Activated CD4-positive, alpha-beta T cell treated with anti-CD3 and anti-CD28 coated beads for 24 hours (primary cell): Measurements from ENCODE around the gene ZNF219.
A peak's percentile ranks its signal among the peaks of the same experiment; 100 is the strongest.

Source experiments
- DNase-seq, 2 donors: peaks; one replicate each; pipeline ENCODE4 v3.0.0-alpha.2; 2020; ENCODE audit warnings: low read depth in 2 of 2

Gene ZNF219

DNA sequence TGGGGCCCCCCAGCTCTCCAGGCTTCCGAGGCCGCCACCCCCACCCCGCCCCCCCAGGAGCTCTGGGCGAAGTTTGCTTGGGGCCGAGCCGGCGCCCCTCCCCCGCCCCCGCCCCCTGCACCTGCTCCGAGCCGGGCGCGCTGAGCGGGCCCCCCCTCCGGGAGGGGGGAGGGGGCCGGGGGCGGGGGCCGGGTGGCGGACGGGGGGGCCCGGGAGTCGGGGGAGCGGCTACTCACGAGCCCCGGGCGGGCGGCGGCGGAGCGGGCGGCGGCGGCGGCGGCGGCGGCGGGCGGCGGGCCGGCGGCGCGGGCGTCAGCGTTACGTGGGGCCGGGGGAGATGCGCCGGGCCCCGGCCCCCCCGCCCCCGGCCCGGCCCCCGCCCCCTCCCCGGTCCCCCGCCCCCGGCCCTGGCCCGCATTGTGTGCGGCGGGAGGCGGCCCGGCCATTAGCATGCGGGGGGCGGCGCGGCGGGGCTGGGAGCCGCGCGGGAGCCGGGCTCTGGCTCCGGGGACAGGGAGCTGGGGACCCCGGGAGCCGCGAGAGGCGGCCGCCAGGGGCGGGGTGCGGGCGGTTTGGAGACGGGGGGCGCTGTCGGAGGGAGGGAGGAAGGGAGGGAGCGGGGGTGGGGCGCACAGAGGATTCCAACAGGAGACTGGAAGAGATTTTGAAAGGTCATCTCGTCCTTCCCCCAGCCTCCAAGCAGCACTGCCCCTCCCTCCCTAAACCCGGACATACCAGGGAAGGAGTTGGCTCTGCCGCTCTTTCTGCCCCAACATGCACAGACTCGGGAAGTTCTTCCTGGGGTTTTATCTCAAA is at the start of gene ZNF219:
TSS of gene ZNF219 (minus strand) at position 580 of the 816 bp plus-strand sequence. CDS start 5,064 bp downstream, outside the sequence.
- no peak for DNase-seq

DNA sequence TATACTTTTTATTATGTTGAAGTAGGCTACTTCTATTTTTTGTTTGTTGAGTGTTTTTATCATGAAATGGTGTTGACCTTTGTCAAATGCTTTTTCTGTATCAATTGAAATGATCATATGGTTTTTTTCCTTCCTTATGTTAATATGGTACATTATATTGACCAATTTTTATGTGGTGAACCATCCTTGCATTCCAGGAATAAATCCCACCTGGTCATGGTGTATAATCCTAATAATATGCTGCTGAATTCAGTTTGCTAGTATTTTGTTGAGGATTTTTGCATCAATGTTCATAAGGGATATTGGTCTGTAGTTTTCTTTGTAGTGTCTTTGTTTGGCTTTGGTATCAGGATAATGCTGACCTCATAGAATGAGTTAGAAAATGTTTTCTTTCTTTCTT is 47.0 kb upstream of the ZNF219 start:
- DNase-seq, result no peak

DNA sequence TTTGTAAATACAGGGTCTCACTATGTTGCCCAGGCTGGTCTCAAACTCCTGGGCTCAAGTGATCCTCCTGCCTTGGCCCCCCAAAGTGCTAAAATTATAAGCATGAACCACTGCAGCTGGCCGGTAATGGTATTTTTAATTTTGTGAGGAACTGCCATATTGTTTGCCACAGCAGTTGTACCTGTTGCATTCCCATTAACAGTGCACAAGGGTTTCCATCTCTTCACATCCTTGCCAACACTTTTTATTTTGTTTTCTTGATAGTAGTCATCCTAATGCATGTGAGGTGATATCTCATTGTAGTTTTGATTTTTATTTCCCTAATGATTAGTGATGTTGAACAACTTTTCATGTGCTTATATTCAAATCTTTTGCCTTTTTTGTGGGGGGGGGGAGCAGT is 43.9 kb upstream of the ZNF219 start:
- no peak for DNase-seq

DNA sequence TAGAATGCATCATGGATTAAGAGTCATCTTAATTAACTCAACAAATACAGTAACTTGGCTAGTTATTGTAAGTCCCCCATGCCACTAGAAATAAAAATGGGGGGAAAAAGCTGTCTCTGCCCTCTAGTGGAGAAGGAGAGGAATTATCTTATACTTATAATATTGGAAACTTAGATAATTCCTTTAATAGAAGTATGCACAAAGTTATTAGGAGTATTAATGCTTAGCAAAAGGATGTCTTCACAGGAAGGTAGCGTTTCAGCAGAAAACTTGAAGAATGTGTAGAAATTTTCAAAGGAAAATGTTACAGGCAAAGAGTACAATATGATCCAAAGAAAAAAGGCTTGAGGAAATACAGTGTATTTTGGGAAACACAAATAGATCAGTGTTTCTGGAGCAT is 37.6 kb upstream of the ZNF219 start:
- no peak for DNase-seq

DNA sequence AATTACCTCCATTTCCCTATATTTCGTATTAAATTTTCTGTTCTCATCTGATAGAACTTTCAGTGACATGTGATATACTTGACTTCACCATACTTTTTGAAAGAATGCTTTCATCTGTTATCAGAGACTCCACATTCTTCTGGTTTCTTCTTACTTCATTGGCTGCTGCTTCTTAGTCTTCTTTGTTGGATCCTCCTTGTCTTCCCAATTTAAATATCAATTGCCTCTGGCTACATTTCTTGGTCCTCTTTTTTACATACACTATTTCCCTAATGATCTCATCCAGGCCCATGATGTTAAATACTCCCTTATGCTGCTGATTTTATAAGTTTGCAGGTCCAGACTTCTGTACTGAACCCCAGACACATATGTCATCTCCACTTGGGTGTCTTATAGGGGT is 35.4 kb upstream of the ZNF219 start:
- DNase-seq, result no peak

DNA sequence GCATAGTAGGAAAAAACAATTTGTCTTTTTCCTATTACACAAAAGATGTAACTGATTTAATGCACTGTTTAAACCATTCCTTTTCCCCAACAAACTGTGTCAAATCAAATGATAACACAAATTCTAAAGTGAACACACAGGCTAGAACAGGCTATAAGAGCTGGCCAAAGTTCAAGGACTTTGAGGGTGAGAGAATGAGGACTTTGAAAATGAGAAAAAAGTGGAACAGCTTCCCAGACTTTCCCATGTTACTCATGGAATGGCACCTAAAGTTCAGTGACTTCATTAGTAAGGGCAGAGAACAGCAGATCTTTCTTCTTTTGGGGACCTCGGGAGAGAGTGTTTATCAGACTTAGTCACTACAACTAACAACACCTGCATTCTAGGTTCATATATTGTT is 25.0 kb upstream of the ZNF219 start:
- no peak for DNase-seq

DNA sequence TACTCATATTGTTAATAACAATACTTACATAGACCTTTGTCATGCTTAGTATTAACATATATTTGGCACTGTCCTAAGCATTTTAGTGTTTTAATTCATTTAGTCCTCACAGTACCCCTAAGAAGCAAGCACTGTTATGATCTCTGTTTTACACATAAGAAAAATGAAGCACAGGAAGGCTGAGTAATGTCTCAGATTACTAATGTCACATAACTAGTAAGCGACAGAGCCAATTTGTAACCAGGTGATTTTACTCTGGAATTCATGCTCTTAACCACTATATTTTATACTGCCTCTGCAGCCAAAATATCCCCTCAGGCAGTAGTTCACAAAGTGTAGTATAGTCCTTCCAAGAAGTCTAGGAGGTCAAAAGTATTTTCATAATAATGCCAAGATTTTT is 22.7 kb upstream of the ZNF219 start:
- DNase-seq, result no peak

DNA sequence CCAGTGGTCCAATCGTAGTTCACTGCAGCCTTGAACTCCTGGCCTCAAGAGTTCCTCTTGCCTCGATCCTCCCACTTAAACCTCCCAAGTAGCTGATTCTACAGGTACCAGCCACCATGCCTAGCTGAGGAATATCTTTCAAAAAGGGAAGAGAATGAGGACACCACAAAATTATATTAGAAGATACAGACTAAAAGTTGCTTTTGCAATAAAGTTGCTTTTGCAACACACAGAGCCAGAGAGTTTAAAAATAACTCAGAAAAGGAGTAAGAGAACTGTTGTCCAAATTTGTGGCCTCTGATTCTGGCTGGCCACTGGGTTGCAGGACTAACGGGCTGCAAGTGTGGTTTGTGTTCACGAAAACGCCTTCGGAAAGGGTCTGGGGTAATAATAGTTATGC is 22.2 kb upstream of the ZNF219 start:
- no peak for DNase-seq

DNA sequence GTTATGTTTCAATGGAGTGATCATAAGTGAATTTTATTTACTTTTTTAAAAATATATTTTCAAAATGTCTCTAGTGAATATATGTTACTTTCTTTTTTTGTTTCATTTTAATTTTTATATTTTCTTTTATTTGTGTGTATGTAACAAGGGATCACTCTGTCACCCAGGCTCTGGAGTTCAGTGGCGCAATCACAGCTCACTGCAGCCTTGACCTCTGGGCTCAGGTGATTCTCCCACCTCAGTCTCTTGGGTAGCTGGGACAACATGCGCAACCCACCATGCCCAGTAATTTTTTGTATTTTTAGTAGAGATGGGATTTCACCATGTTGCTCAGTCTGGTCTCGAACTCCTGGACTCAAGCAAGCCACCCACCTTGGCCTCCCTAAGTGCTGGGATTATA is 20.5 kb upstream of the ZNF219 start:
- DNase-seq, result no peak

DNA sequence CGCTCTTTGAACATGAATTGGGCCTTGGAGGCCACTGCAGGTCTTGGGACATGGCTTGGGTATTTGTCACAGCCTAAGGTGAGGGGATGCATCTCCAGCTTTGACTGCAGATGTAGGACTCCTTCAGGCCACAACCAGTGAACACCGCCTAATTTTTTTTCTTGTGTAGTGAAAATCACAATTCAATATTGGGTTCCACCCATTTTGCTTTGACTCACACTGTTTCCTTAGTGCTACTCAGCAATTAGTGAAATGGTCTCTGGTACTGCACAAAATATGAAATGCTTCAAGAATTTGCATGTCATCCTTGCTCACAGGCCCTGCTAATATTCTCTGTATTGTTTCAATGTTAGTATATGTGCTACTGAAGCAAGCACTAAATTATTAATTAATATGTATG is 14.9 kb upstream of the ZNF219 start:
- DNase-seq, result no peak

DNA sequence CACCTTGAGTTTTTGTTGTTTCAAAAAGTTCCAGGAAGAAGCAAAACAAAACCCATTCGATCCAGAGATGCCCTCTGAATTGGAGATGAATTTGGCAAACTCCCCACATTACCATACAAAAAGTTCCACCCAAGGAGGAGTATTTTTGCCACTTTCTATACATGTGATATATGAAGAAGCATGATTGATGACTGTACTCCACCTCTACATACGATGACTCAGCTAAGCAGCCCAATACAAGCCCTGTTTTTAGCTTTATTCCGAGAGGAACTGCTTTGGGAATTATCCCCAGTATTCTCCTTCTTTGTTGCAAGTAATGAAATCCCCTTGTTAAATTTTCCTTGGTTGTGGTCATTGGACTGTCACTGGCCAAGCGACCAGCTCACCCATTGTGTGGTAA is 13.8 kb upstream of the ZNF219 start:
- DNase-seq, result no peak

DNA sequence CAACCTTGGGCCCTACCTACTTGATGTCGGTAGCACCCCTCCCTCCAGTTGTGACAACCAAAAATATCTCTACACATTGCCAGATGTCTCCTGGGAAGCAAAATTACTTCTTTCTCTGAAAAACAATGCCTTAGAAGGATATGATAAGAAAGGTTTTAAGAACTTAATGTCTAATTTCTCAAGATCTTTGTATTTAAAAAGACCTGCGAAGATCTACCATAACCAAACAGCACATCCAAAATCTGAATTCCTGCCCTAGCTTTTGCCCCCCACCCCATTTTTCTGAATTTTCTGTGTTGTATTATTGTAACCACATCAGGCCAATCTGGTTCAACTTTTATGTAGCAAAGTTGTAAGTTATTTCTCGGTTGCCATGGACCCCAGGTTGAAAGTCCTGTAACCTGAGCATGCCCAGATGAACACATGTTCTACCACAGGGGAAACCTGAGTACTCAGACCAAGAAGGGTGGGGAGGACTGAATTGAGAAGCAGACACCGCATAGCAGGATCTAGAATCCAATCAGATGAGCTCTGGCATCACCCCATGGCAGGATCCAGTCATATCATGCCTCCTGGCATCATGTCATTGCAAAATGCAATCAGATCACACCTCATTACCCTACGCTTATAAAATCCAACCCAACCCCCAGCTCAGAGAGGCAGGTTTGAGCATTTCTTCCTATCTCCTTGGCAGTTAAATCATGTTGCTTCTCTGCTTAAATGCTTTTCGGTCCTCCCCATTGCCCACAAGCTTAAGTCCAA is 11.1 kb upstream of the ZNF219 start:
- DNase-seq, result no peak

DNA sequence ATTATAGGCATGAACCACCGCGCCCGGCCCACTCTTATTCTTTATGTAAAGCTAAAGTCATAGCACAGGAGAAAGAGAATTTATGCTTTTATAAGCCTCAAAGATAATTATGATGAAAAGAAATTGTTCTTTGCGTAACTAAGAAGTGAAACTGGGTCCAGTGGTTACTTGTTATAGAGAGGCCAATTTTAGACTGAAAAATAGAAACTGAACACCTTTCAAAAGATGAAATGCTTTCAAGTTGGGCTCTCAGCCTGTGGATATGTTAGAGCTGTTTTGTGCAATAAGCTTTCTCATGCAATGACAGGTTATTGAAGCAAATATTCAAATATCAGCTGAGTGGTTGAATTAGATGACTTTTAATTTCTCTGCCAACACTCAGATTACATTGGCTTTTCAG is 10.3 kb upstream of the ZNF219 start:
- no peak for DNase-seq

DNA sequence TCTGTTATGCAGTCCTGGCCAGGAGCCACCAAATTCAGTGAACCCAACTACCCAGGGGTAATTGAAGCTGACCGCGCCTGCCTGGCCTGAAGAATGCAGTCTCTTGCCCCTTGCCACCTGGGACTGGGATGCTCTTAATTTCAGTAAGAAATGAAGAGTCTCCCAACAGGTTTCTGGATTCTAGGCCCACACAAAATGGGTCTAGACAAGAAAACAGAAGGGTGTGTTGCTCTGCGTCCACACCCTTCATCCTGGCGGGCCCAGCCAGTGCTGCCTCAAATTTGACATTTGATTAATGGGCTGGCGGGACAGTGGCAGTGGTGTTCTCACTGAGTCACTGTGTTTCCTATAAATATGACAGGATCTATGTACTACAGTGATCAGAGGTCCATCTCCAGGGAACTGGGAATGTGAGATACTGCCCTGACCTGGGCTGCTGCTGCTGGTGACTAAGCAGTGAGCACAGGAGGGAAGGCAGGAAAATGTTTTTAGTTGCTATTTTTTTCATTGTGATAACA is 8.9 kb upstream of the ZNF219 start:
- DNase-seq, result no peak

DNA sequence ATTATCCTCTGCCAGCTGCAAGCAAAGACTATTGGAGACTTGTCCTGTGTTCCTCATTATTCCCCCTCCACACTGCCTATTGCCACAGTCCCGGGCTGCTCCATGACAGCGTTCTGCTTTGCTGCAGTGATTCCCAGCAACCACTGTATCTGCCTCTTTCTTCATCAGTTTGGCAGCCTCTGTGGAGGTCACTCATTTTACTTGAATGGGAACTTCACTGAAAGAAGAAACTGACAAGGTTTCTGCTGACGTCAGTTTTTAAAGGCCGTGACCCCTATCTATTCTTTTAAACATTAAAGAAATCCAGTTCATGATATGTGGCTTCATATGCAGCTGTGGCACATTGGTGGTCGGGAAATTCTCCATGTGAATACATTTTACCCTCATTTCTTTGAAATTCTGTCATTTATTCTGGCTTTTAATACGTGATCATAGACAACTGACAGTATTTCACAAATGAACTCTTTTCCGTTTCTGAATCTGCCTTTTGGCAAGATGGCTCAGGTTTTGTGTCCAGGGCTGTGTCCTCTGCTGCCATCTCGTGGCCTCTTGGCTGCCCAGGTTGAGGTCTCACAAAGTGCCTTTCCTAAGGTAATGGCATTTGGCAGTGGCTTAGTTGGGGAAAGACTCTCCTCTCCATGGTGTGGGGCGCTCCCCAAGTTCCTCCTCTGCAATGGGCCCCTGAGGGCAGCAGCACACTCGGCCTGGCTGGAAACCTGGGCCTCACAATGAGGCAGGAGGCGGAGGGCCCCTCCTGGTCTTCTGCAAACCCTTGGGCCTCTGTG is 8.2 kb upstream of the ZNF219 start:
- peak; percentile 62 to 67 for DNase-seq

DNA sequence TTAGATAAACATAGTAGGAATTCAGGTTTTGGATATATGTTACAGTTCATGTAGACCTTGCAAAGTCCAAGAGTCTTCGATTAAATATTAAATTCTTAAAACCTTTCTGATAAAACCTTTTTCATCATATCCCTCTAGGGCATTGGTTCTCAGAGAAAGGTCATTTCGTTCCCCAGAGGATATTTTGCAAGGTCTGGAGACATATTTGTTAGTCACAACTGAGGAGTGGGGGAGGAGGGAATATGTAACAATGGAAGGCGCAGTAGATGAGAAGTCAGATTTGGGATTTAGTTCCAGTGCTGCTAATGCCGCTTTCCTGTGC is 7.7 kb upstream of the ZNF219 start:
- no peak for DNase-seq

DNA sequence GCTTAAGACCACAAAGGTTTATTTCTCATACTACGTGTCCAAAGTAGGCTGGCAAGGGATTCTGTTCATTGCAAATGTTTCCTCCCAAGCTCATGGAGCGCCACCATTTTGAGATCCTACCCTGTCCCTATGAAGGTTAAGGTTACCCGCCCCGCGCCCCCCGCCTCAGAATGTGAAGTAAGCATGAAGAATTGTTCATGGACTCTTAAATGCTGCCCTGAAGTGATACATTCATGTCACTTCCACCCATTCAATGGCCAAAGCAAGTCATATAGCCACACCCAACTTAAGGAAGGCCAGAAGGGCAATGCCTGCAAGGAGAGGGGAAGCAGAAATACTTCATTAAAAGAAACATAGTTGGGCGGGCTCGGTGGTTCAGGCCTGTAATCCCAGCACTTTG is 6.6 kb upstream of the ZNF219 start:
- DNase-seq, result no peak

DNA sequence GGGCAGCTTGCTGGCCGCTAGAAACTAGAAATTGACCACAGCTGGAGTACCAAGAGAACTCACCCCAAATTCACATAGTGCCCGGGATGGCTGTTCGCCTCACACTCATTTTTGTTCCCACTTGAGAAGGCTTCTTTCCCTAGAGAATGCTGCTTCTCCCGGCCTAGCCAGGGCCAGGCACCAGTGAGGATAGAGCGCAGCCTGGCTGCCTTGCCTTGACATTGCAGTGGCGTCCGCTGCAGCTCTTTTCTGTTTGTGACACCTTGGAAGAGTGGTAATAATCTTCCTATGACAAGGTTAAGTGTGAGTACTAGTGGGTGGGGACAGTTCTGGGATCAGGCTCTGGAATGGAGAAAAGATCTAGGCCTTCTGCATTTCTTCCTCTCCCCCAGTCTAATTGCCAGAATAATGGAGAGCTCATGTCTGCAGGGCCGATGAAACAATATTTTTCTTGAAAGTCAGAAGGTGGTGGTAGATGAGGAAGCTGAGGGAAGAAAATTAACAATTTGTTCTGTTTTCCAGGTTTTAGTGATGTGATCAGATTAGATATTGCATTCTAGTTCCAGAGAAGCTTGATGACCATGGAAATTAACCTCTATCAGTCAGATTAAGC is 6.1 kb upstream of the ZNF219 start:
- peak; percentile 45 to 51 for DNase-seq

DNA sequence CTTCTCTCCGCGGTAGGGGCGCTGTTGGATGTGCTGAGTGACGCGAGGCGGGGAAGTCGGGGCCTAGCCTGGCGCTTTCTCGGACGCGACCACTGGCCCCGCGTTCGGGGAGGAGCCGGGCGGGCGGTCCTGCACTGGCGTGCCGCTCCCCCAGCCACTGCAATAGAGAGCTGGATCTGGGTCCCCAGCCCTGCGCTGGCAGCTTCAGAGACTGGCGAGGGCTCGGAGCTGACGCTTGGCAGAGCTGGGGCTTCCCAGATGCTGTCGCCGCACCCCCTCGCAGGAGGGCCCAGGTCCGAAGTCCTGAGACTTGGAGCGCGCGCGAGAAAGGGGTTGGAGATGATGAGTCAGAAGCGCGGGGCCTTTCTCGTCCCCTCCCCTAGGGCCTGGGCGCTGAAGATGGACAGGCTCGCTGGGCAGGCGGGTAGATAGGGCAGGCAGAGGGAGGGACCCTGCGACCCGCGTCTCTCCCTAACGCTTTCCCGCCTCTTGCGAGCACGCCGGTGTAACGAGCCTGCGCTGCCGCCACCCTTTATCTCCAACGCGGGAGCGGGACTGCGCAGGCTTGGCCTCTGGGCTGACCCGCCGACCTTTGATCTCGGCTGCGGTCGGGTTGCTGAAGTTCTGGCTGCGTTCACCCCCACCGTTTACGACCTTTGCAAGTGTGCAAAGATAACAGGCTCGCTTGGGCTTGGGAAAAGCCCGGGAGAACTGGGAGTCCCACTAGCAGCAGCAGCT is 5.4 kb upstream of the ZNF219 start:
- DNase-seq, result peak; percentile 88 to 93

DNA sequence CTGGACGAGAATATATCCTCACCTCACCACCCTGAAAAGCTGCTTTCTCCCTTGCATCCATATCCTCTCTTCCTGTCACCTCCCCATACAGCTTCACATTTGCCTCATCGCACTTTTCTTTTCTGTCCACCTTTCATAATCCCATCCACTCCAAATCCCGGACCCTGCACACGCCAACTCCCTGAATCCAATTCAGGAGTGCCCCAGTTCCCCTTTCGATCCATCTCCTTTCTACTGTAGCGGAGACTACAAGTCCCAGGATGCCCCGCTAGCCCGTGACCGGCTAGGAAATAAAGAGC is 4.9 kb upstream of the ZNF219 start:
- DNase-seq, result no peak
